Caco-2 (cell line): ENCODE data around the gene B3GALT6. TPM values are rescaled to one million over a fixed set of nuclear protein-coding genes. Genes with fewer than 3 reads are reported as not detected.

Source experiments
- BruUV-seq: library from RNA; stranded (reverse); fragments of 400-500 nt; replicated peaks from 2 replicates; lab custom pipeline; 2021; lab: Mats Ljungman, UMichigan
- CTCF ChIA-PET: fragments of 300-600 bp; sonication (Branson Sonifier 250); formaldehyde crosslinking; loops from one replicate; lab custom pipeline; 2022; ENCODE audit warnings: antibody characterized with exemption; lab: Charles Lee
- POLR2A ChIA-PET: fragments of 300-600 bp; sonication (Branson Sonifier 250); formaldehyde crosslinking; loops from one replicate; lab custom pipeline; 2022; ENCODE audit warnings: antibody characterized with exemption; lab: Charles Lee
- DNase-seq, 2 experiments: peaks; one replicate each; pipeline versions ENCODE4 v3.0.0 to v3.0.0-alpha.2; 2020 to 2022
- H3K27me3 ChIP-seq: replicated peaks from 2 replicates; pipeline ENCODE4 v1.6.0; 2011; ENCODE audit warnings: low read length; ENCODE audit not compliant: control insufficient read depth, insufficient read depth
- H3K36me3 ChIP-seq: 2 replicates; pipeline ENCODE4 v1.5.1; 2011; ENCODE audit warnings: low read length; ENCODE audit not compliant: control insufficient read depth, insufficient read depth
- H3K4me1 ChIP-seq: fragments of 250-450 bp; sonication (Bioruptor Pico); 2 replicates; pipeline ENCODE4 v1.5.1; 2020; ENCODE audit warnings: mild to moderate bottlenecking
- H3K4me3 ChIP-seq: 2 replicates; pipeline ENCODE4 v1.5.1; 2011; ENCODE audit warnings: low read depth, mild to moderate bottlenecking, control low read depth, low read length
- H3K9me3 ChIP-seq: fragments of 250-450 bp; sonication (Bioruptor Pico); 2 replicates; pipeline ENCODE4 v1.5.1; 2020; ENCODE audit warnings: mild to moderate bottlenecking, moderate library complexity
- H3K27ac Mint-ChIP-seq: one replicate; pipeline ENCODE4 v1.8.0; 2022; ENCODE audit warnings: mixed read lengths; ENCODE audit not compliant: unreplicated experiment
- H3K27me3 Mint-ChIP-seq: one replicate; pipeline ENCODE4 v1.8.0; 2022; ENCODE audit warnings: mixed read lengths; ENCODE audit not compliant: insufficient read depth, unreplicated experiment
- H3K36me3 Mint-ChIP-seq: one replicate; pipeline ENCODE4 v1.8.0; 2022; ENCODE audit warnings: mild to moderate bottlenecking, mixed read lengths; ENCODE audit not compliant: insufficient read depth, unreplicated experiment
- H3K4me1 Mint-ChIP-seq: one replicate; pipeline ENCODE4 v1.8.0; 2022; ENCODE audit warnings: low read depth, mixed read lengths; ENCODE audit not compliant: unreplicated experiment
- H3K4me3 Mint-ChIP-seq: one replicate; pipeline ENCODE4 v1.8.0; 2022; ENCODE audit warnings: mild to moderate bottlenecking, moderate library complexity, mixed read lengths; ENCODE audit not compliant: unreplicated experiment
- H3K9me3 Mint-ChIP-seq: one replicate; pipeline ENCODE4 v1.8.0; 2022; ENCODE audit warnings: mixed read lengths; ENCODE audit not compliant: unreplicated experiment
- intact Hi-C: fragments of 100-400 bp; cut with micrococcal nuclease; formaldehyde crosslinking; loops from one replicate; pipeline ENCODE4 v1.10.0; 2022; ENCODE audit not compliant: unreplicated experiment
- total RNA-seq: library from RNA; stranded (reverse); gene quantifications from 2 replicates; pipeline ENCODE4 v1.2.3, GENCODE V29; 2022
- TF ChIP-seq, protein P1 (sequence below), 2 experiments: fragments of 200-600 bp in 1 of 2; IDR thresholded peaks; 1 replicate in 1 of 2; 2 replicates in 1 of 2; pipeline versions ENCODE4 v1.5.1 to v1.8.0; 2011 to 2022; ENCODE audit warnings: antibody characterized with exemption in 1 of 2, control low read depth in 1 of 2, inconsistent platforms in 1 of 2, low read depth in 1 of 2, low read length in 1 of 2, mild to moderate bottlenecking in 1 of 2, moderate library complexity in 1 of 2; ENCODE audit not compliant: insufficient read depth in 1 of 2, severe bottlenecking in 1 of 2, unreplicated experiment in 1 of 2

The B3GALT6 gene
- total RNA-seq, 1 experiment from 2014 or later, result 24.8 TPM

DNA sequence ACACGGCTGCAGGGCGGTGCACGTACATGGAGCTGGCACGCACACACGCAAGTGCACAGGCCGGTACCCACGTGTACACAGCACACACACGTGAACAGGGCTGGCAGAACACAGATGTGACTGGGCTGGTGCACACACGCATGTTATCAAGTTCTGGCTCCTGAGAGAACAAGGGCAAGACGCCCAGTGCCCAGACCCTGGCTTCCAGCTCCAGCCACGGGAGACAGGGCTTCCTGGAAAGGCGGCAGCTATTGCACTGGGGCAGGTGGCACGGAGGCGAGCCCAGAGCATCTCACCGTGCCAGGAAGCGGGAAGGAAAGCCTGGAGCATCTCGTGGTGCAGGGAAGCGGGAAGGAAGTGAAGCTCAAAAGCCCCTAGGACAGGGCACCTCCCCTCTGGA, 6.1 kb upstream of the B3GALT6 start:
- Mint-ChIP-seq H3K36me3 (peaks cover 51% of the 10 kb centered on the region), H3K4me3 (no peak overlapping the region), H3K27me3 (no peaks in the 10 kb centered on the region), H3K4me1 (peaks cover 6% of the 10 kb centered on the region), H3K9me3 (no peaks in the 10 kb centered on the region), H3K27ac (no peak overlapping the region)
- POLR2A ChIA-PET, result no interaction called here
- H3K36me3 ChIP-seq, result peaks cover 3% of the 10 kb centered on the region; the same call in 1 of the 2 replicates
- no peaks in the 10 kb centered on the region for H3K27me3 ChIP-seq
- TF ChIP-seq, protein P1, sequence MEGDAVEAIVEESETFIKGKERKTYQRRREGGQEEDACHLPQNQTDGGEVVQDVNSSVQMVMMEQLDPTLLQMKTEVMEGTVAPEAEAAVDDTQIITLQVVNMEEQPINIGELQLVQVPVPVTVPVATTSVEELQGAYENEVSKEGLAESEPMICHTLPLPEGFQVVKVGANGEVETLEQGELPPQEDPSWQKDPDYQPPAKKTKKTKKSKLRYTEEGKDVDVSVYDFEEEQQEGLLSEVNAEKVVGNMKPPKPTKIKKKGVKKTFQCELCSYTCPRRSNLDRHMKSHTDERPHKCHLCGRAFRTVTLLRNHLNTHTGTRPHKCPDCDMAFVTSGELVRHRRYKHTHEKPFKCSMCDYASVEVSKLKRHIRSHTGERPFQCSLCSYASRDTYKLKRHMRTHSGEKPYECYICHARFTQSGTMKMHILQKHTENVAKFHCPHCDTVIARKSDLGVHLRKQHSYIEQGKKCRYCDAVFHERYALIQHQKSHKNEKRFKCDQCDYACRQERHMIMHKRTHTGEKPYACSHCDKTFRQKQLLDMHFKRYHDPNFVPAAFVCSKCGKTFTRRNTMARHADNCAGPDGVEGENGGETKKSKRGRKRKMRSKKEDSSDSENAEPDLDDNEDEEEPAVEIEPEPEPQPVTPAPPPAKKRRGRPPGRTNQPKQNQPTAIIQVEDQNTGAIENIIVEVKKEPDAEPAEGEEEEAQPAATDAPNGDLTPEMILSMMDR (IDR thresholded peaks at IDR 0.05; ENCODE audit: insufficient read depth in 1 of 2, low read depth in 1 of 2, low read length in 1 of 2, severe bottlenecking in 1 of 2, unreplicated experiment in 1 of 2), result no peak
- DNase-seq, result no peak
- H3K9me3 ChIP-seq, result no peaks in the 10 kb centered on the region
- intact Hi-C loops, result no loop called here
- H3K4me3 ChIP-seq, result no peak overlapping the region
- no peaks in the 10 kb centered on the region for H3K4me1 ChIP-seq
- no TSS peak for BruUV-seq
- CTCF ChIA-PET, result no interaction called here

DNA sequence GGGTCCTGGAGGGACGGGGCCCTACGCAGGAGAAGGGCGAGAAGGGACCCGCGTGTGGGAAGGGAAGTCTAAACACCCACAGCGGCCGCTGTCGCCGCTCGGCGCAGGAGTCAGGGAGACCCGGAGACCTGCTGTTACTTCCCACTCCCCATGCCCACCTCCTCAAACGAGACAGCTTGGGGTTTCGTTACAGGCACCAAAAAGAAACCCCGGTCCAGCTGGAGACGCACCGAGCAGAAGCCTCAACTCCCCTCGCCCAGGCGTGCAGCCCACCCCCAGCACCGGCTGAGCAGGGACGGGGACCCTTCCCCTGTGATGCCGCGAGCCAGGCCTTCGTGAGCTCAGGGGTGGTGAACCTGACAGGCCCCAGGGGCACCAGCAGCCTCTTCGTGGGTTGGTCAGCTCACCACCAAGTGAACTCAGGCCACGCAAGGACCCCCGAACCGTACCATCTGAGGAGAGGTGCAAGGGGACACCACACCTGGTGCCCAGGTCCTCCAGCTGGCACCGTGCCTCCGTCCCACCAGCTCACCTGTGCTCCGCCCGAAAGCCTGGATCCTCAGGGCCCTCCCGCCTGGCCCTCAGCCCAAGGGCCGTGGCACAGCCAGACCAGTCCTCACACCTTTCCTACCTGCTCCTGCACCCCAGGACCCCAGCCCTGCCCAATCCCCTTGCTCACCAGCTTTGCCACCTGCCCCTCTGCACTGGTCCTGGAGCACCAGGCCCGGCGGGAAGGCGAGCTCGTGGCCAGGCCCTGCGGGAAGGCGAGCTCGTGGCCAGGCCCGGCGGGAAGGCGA, 5.3 kb upstream of the B3GALT6 start:
- H3K27ac Mint-ChIP-seq, result no peak overlapping the region
- CTCF ChIA-PET, result no interaction called here

DNA sequence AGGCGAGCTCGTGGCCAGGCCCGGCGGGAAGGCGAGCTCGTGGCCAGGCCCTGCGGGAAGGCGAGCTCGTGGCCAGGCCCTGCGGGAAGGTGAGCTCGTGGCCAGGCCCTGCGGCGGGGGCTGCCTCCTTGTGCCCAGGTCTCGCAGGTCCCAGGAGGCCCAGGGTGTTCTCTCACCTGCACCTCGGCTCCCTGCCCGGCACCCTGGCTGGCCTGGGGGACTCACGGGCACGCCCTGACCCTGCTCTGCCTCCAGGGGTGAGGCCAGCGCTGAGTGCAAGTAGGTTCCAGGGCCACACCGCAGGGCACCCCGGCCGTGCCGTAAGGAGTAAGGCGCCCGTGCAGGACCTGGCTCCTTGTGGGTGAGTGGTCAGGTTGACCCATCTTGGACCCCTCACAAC, 4.7 kb upstream of the B3GALT6 start:
- BruUV-seq, result no TSS peak
- POLR2A ChIA-PET, result no interaction called here
- Mint-ChIP-seq H3K36me3 (peaks cover 51% of the 10 kb centered on the region), H3K27me3 (no peaks in the 10 kb centered on the region), H3K27ac (no peak overlapping the region), H3K9me3 (no peaks in the 10 kb centered on the region), H3K4me1 (peaks cover 6% of the 10 kb centered on the region), H3K4me3 (no peak overlapping the region)
- no peak overlapping the region for H3K4me3 ChIP-seq
- intact Hi-C loops, result no loop called here
- H3K4me1 ChIP-seq, result no peaks in the 10 kb centered on the region
- no peaks in the 10 kb centered on the region for H3K27me3 ChIP-seq
- CTCF ChIA-PET, result no interaction called here
- H3K9me3 ChIP-seq, result no peaks in the 10 kb centered on the region
- DNase-seq, result no peak
- peaks cover 3% of the 10 kb centered on the region; the same call in 1 of the 2 replicates for H3K36me3 ChIP-seq
- TF ChIP-seq, protein P1 (IDR thresholded peaks at IDR 0.05; ENCODE audit: insufficient read depth in 1 of 2, low read depth in 1 of 2, low read length in 1 of 2, severe bottlenecking in 1 of 2, unreplicated experiment in 1 of 2), result no peak

More for the DNA sequence above, 5.3 kb upstream of the B3GALT6 start:
- no TSS peak for BruUV-seq
- Mint-ChIP-seq H3K27me3 (no peaks in the 10 kb centered on the region), H3K36me3 (peaks cover 51% of the 10 kb centered on the region), H3K9me3 (no peaks in the 10 kb centered on the region), H3K4me3 (no peak overlapping the region), H3K4me1 (peaks cover 6% of the 10 kb centered on the region)
- intact Hi-C loops, result no loop called here
- Histone ChIP-seq H3K4me1 (no peaks in the 10 kb centered on the region), H3K4me3 (no peak overlapping the region), H3K36me3 (peaks cover 3% of the 10 kb centered on the region; the same call in 1 of the 2 replicates), H3K9me3 (no peaks in the 10 kb centered on the region), H3K27me3 (no peaks in the 10 kb centered on the region)
- TF ChIP-seq, protein P1 (IDR thresholded peaks at IDR 0.05; ENCODE audit: insufficient read depth in 1 of 2, low read depth in 1 of 2, low read length in 1 of 2, severe bottlenecking in 1 of 2, unreplicated experiment in 1 of 2), result no peak
- no peak for DNase-seq
- POLR2A ChIA-PET, result no interaction called here
